OCI-LY1 (cell line): ENCODE measurements around the gene UBR4.

Experiments
- H2AFZ ChIP-seq: fragments of 200-600 bp; sonication (generic), shearing (Covaris generic); 2 replicates; pipeline ENCODE4 v1.6.0; 2014; ENCODE audit warnings: antibody characterized with exemption, mild to moderate bottlenecking, low read length
- H3F3A ChIP-seq: fragments of 200-600 bp; sonication (generic), shearing (Covaris generic); 2 replicates; pipeline ENCODE4 v1.6.0; 2014; ENCODE audit warnings: mild to moderate bottlenecking, antibody characterized with exemption, low read length, moderate library complexity; ENCODE audit not compliant: insufficient read depth
- H3K27ac ChIP-seq: fragments of 200-600 bp; sonication (generic); 2 replicates; pipeline ENCODE4 v1.5.1; 2014; ENCODE audit warnings: low read length, mixed run types, mild to moderate bottlenecking, low read depth; ENCODE audit not compliant: poor library complexity, severe bottlenecking
- H3K27me3 ChIP-seq: fragments of 200-600 bp; sonication (generic); 2 replicates; pipeline ENCODE4 v1.6.0; 2014; ENCODE audit warnings: antibody characterized with exemption, mild to moderate bottlenecking, low read length, moderate library complexity; ENCODE audit not compliant: insufficient read depth
- H3K36me3 ChIP-seq: fragments of 200-600 bp; sonication (generic); 2 replicates; pipeline ENCODE4 v1.6.1; 2014; ENCODE audit warnings: mild to moderate bottlenecking, antibody characterized with exemption, low read length, moderate library complexity, mixed read lengths; ENCODE audit not compliant: insufficient read depth
- H3K4me1 ChIP-seq: fragments of 200-600 bp; sonication (generic); 2 replicates; pipeline ENCODE4 v1.5.1; 2014; ENCODE audit warnings: mild to moderate bottlenecking, low read length, moderate library complexity; ENCODE audit not compliant: insufficient read depth, severe bottlenecking
- H3K4me2 ChIP-seq: fragments of 200-600 bp; sonication (generic), shearing (Covaris generic); 2 replicates; pipeline ENCODE4 v1.6.1; 2014; ENCODE audit warnings: low read length
- H3K4me3 ChIP-seq: fragments of 200-600 bp; sonication (generic); 2 replicates; pipeline ENCODE4 v1.5.1; 2014; ENCODE audit warnings: low read length, low read depth, mild to moderate bottlenecking, mixed read lengths; ENCODE audit not compliant: poor library complexity, severe bottlenecking
- H3K79me2 ChIP-seq: fragments of 200-600 bp; shearing (Covaris generic); 2 replicates; pipeline ENCODE4 v1.6.1; 2016; ENCODE audit warnings: mixed run types, low read length, mixed read lengths; ENCODE audit not compliant: insufficient read depth
- H3K9ac ChIP-seq: fragments of 200-600 bp; sonication (generic), shearing (Covaris generic); 2 replicates; pipeline ENCODE4 v1.6.1; 2014; ENCODE audit warnings: mild to moderate bottlenecking, low read length, mixed read lengths
- H3K9me2 ChIP-seq: fragments of 200-600 bp; sonication (generic), shearing (Covaris generic); 2 replicates; pipeline ENCODE4 v1.6.1; 2014; ENCODE audit warnings: low read depth, mild to moderate bottlenecking, low read length, mixed read lengths
- H3K9me3 ChIP-seq: fragments of 200-600 bp; shearing (Covaris generic); 2 replicates; pipeline ENCODE4 v1.6.1; 2014; ENCODE audit warnings: low read length, mixed read lengths
- H4K20me1 ChIP-seq: fragments of 200-600 bp; sonication (generic), shearing (Covaris generic); 2 replicates; pipeline ENCODE4 v1.6.0; 2016; ENCODE audit warnings: mild to moderate bottlenecking, low read length; ENCODE audit not compliant: insufficient read depth
- EZH2 ChIP-seq: fragments of 200-600 bp; sonication (generic), shearing (Covaris generic); IDR thresholded peaks from 2 replicates; pipeline ENCODE4 v1.8.0; 2017; ENCODE audit warnings: borderline replicate concordance, mixed run types, mild to moderate bottlenecking, antibody characterized with exemption, low read length, moderate library complexity, mixed read lengths
- TF ChIP-seq, protein P1 (sequence below): fragments of 200-600 bp; sonication (generic), shearing (Covaris generic); IDR thresholded peaks from 2 replicates; pipeline ENCODE4 v1.5.1; 2017; ENCODE audit warnings: mild to moderate bottlenecking, antibody characterized with exemption, low read length, moderate library complexity, mixed read lengths

UBR4 gene

DNA sequence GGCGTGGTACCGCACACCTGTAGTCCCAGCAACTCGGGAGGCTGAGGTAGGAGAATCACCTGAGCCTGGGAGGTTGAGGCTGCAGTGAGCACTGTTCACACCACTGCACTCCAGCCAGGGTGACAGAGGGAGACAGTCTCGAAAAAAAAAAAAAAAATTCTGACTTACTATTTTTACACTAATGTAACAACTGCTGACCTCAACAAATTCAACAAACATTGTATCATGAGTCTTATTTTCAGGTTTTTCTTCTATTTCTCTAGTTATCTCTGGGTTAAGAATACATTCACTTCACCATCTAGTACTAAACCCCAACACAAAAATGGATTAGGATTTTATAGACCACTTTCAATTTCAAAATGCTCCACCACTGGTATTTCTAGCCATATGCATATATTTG is 72.9 kb downstream of the UBR4 start:
- Histone ChIP-seq H2AFZ (no peak overlapping the region), H3K79me2 (no peaks in the 10 kb centered on the region), H3K9me3 (no peaks in the 10 kb centered on the region; the same call in 1 of the 2 replicates), H3K9me2 (no peaks in the 10 kb centered on the region), H3F3A (no peaks in the 10 kb centered on the region), H3K4me3 (no peak overlapping the region), H3K27me3 (no peaks in the 10 kb centered on the region), H3K9ac (no peak overlapping the region), H4K20me1 (no peaks in the 10 kb centered on the region), H3K4me2 (no peak overlapping the region), H3K36me3 (peaks cover 98% of the 10 kb centered on the region), H3K27ac (no peak overlapping the region), H3K4me1 (no peaks in the 10 kb centered on the region)
- TF ChIP-seq EZH2 = no peak
- TF ChIP-seq, protein P1, sequence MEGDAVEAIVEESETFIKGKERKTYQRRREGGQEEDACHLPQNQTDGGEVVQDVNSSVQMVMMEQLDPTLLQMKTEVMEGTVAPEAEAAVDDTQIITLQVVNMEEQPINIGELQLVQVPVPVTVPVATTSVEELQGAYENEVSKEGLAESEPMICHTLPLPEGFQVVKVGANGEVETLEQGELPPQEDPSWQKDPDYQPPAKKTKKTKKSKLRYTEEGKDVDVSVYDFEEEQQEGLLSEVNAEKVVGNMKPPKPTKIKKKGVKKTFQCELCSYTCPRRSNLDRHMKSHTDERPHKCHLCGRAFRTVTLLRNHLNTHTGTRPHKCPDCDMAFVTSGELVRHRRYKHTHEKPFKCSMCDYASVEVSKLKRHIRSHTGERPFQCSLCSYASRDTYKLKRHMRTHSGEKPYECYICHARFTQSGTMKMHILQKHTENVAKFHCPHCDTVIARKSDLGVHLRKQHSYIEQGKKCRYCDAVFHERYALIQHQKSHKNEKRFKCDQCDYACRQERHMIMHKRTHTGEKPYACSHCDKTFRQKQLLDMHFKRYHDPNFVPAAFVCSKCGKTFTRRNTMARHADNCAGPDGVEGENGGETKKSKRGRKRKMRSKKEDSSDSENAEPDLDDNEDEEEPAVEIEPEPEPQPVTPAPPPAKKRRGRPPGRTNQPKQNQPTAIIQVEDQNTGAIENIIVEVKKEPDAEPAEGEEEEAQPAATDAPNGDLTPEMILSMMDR = no peak

DNA sequence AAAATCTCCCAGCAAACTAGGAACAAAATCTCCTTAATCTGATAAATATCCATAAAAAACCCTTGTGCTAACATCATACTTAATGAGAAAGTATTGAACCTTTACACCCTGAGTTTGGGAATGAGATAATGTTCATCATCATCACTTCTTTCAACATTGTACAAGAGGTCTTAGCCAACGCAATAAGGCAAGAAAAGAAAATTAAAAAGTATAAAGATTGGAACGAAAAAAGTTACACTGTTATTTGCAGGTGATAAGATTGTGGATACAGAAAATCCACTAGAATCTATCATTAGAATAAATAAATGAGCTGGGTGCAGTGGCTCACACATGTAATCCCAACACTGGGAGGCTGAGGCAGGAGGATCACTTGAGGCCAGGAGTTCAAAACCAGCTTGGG is 76.7 kb downstream of the UBR4 start:
- Histone ChIP-seq H3K9me3 (no peaks in the 10 kb centered on the region; the same call in 1 of the 2 replicates), H3K27ac (no peak overlapping the region), H3K4me3 (no peak overlapping the region), H3K36me3 (peaks cover 96% of the 10 kb centered on the region), H3K27me3 (no peaks in the 10 kb centered on the region), H2AFZ (no peak overlapping the region), H3K79me2 (no peaks in the 10 kb centered on the region), H3K4me1 (no peaks in the 10 kb centered on the region), H4K20me1 (no peaks in the 10 kb centered on the region), H3K9ac (no peak overlapping the region), H3F3A (no peaks in the 10 kb centered on the region), H3K4me2 (no peak overlapping the region), H3K9me2 (no peaks in the 10 kb centered on the region)
- TF ChIP-seq EZH2 = no peak
- TF ChIP-seq, protein P1 = no peak

DNA sequence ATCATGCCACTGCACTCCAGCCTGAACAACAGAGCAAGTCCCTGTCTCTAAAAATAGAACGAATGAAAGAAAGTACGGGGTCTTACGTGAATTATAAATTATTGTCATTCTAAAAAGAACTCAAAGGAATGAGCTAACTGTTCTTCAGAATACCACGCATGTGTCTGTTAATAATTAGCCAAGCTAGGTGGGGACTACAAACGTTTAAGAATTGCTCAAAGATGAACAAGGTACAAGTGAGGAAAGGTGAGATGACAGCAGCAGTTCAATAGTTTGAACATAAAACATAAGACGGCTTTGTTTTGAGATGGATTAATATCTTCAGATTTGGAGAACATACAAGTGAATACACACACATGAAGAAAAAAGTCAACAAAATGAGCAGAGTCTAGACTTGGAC is 79.6 kb downstream of the UBR4 start:
- H3K4me1 ChIP-seq = no peaks in the 10 kb centered on the region
- no peaks in the 10 kb centered on the region for H3K27me3 ChIP-seq
- H3K4me3 ChIP-seq = no peak overlapping the region
- H3K4me2 ChIP-seq = no peak overlapping the region
- no peaks in the 10 kb centered on the region for H3K9me2 ChIP-seq
- no peak overlapping the region for H3K27ac ChIP-seq
- no peaks in the 10 kb centered on the region for H4K20me1 ChIP-seq
- no peak overlapping the region for H3K9ac ChIP-seq
- H2AFZ ChIP-seq = no peak overlapping the region
- H3K9me3 ChIP-seq = no peaks in the 10 kb centered on the region
- H3K36me3 ChIP-seq = peaks cover 96% of the 10 kb centered on the region
- TF ChIP-seq, protein P1 = no peak
- TF ChIP-seq EZH2 = no peak
- no peaks in the 10 kb centered on the region for H3K79me2 ChIP-seq
- H3F3A ChIP-seq = no peaks in the 10 kb centered on the region
